ENCODE measurements around the gene HSBP1L1. TPM values are rescaled to one million over a fixed set of nuclear protein-coding genes. Genes with fewer than 3 reads are reported as not detected.
A peak's percentile ranks its signal among the peaks of the same experiment; 100 is the strongest.

Gene HSBP1L1
- total and polyA plus RNA-seq, 2 of the 13 experiments (the other 11 are each of a cell fraction or from before 2014, with no cell fraction given): 22.6 to 45.1 TPM

DNA sequence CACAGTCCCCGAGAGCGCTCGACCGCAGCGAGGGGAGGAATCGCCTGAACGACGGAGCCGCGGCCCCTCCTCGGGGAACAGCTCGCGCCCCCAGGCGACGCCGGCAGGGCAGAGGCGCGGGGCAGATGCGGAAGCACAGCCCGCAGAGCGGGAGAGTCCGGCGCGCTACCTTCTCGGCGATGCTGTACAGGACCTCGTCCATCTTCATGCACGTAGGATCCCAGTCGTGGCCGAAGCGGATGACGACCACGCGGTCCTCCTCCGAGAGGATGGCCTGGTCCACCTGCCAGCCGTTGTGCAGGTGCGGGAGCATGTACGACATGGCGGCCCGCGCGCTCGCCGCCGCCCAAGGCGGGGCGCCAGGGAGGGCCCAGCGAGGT lies 23.6 kb downstream of the HSBP1L1 start (continued):
- TF ChIP-seq, protein P1, sequence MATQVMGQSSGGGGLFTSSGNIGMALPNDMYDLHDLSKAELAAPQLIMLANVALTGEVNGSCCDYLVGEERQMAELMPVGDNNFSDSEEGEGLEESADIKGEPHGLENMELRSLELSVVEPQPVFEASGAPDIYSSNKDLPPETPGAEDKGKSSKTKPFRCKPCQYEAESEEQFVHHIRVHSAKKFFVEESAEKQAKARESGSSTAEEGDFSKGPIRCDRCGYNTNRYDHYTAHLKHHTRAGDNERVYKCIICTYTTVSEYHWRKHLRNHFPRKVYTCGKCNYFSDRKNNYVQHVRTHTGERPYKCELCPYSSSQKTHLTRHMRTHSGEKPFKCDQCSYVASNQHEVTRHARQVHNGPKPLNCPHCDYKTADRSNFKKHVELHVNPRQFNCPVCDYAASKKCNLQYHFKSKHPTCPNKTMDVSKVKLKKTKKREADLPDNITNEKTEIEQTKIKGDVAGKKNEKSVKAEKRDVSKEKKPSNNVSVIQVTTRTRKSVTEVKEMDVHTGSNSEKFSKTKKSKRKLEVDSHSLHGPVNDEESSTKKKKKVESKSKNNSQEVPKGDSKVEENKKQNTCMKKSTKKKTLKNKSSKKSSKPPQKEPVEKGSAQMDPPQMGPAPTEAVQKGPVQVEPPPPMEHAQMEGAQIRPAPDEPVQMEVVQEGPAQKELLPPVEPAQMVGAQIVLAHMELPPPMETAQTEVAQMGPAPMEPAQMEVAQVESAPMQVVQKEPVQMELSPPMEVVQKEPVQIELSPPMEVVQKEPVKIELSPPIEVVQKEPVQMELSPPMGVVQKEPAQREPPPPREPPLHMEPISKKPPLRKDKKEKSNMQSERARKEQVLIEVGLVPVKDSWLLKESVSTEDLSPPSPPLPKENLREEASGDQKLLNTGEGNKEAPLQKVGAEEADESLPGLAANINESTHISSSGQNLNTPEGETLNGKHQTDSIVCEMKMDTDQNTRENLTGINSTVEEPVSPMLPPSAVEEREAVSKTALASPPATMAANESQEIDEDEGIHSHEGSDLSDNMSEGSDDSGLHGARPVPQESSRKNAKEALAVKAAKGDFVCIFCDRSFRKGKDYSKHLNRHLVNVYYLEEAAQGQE (IDR thresholded peaks at IDR 0.05; ENCODE audit: borderline replicate concordance in 1 of 2, low read depth in 1 of 2, low read length in 2 of 2): no peak
- TF ChIP-seq, protein P2, sequence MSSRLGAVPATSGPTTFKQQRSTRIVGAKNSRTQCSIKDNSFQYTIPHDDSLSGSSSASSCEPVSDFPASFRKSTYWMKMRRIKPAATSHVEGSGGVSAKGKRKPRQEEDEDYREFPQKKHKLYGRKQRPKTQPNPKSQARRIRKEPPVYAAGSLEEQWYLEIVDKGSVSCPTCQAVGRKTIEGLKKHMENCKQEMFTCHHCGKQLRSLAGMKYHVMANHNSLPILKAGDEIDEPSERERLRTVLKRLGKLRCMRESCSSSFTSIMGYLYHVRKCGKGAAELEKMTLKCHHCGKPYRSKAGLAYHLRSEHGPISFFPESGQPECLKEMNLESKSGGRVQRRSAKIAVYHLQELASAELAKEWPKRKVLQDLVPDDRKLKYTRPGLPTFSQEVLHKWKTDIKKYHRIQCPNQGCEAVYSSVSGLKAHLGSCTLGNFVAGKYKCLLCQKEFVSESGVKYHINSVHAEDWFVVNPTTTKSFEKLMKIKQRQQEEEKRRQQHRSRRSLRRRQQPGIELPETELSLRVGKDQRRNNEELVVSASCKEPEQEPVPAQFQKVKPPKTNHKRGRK (CRISPR knock-in tag; IDR thresholded peaks at IDR 0.05): no peak
- TF ChIP-seq ZNF883 (CRISPR knock-in tag; IDR thresholded peaks at IDR 0.05; ENCODE audit: not compliant biosample characterization): no peak
- TF ChIP-seq DR1 (CRISPR knock-in tag; IDR thresholded peaks at IDR 0.05): no peak
- no peak; the same call in 1 of the 2 replicates for TF ChIP-seq MTF1 (CRISPR knock-in tag; IDR thresholded peaks at IDR 0.05)
- TF ChIP-seq ZNF3 (CRISPR knock-in tag; IDR thresholded peaks at IDR 0.05): no peak
- no peak for TF ChIP-seq FOXA1 (IDR thresholded peaks at IDR 0.05)
- TF ChIP-seq FOXA1 (CRISPR knock-in tag; IDR thresholded peaks at IDR 0.05): no peak
- no peak for TF ChIP-seq MIER2 (CRISPR knock-in tag; IDR thresholded peaks at IDR 0.05)
- TF ChIP-seq FOXJ3 (CRISPR knock-in tag; IDR thresholded peaks at IDR 0.05; ENCODE audit: borderline replicate concordance): no peak
- peak; percentile 13; the same call in 1 of the 2 replicates for TF ChIP-seq AHR (CRISPR knock-in tag; IDR thresholded peaks at IDR 0.05)
- TF ChIP-seq, protein P3, sequence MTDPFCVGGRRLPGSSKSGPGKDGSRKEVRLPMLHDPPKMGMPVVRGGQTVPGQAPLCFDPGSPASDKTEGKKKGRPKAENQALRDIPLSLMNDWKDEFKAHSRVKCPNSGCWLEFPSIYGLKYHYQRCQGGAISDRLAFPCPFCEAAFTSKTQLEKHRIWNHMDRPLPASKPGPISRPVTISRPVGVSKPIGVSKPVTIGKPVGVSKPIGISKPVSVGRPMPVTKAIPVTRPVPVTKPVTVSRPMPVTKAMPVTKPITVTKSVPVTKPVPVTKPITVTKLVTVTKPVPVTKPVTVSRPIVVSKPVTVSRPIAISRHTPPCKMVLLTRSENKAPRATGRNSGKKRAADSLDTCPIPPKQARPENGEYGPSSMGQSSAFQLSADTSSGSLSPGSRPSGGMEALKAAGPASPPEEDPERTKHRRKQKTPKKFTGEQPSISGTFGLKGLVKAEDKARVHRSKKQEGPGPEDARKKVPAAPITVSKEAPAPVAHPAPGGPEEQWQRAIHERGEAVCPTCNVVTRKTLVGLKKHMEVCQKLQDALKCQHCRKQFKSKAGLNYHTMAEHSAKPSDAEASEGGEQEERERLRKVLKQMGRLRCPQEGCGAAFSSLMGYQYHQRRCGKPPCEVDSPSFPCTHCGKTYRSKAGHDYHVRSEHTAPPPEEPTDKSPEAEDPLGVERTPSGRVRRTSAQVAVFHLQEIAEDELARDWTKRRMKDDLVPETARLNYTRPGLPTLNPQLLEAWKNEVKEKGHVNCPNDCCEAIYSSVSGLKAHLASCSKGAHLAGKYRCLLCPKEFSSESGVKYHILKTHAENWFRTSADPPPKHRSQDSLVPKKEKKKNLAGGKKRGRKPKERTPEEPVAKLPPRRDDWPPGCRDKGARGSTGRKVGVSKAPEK (CRISPR knock-in tag; IDR thresholded peaks at IDR 0.05; ENCODE audit: borderline replicate concordance): peak; percentile 67; the same call in 1 of the 2 replicates
- no peak for TF ChIP-seq SMAD9 (CRISPR knock-in tag; IDR thresholded peaks at IDR 0.05)
- no peak for TF ChIP-seq ZNF326 (CRISPR knock-in tag; IDR thresholded peaks at IDR 0.05; ENCODE audit: borderline replicate concordance)
- TF ChIP-seq, protein P4, sequence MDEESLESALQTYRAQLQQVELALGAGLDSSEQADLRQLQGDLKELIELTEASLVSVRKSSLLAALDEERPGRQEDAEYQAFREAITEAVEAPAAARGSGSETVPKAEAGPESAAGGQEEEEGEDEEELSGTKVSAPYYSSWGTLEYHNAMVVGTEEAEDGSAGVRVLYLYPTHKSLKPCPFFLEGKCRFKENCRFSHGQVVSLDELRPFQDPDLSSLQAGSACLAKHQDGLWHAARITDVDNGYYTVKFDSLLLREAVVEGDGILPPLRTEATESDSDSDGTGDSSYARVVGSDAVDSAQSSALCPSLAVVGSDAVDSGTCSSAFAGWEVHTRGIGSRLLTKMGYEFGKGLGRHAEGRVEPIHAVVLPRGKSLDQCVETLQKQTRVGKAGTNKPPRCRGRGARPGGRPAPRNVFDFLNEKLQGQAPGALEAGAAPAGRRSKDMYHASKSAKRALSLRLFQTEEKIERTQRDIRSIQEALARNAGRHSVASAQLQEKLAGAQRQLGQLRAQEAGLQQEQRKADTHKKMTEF (CRISPR knock-in tag; IDR thresholded peaks at IDR 0.05): no peak
- no peak for TF ChIP-seq ZNF569 (CRISPR knock-in tag; IDR thresholded peaks at IDR 0.05; ENCODE audit: borderline replicate concordance)
- peak; percentile 13; the same call in 1 of the 2 replicates for TF ChIP-seq ZNF331 (CRISPR knock-in tag; IDR thresholded peaks at IDR 0.05)
- no peak for TF ChIP-seq SETDB1 (CRISPR knock-in tag; IDR thresholded peaks at IDR 0.05; ENCODE audit: borderline replicate concordance)
- TF ChIP-seq, protein P5, sequence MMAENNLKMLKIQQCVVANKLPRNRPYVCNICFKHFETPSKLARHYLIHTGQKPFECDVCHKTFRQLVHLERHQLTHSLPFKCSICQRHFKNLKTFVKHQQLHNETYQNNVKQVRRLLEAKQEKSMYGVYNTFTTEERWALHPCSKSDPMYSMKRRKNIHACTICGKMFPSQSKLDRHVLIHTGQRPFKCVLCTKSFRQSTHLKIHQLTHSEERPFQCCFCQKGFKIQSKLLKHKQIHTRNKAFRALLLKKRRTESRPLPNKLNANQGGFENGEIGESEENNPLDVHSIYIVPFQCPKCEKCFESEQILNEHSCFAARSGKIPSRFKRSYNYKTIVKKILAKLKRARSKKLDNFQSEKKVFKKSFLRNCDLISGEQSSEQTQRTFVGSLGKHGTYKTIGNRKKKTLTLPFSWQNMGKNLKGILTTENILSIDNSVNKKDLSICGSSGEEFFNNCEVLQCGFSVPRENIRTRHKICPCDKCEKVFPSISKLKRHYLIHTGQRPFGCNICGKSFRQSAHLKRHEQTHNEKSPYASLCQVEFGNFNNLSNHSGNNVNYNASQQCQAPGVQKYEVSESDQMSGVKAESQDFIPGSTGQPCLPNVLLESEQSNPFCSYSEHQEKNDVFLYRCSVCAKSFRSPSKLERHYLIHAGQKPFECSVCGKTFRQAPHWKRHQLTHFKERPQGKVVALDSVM (CRISPR knock-in tag; IDR thresholded peaks at IDR 0.05): no peak

Measured in HepG2 (cell line).